Endodermal cell (in vitro differentiated cells): ENCODE measurements around the gene NDUFC2. TPM values are rescaled to one million over a fixed set of nuclear protein-coding genes. Genes with fewer than 3 reads are reported as not detected.
"Not testable (repeated sequence)": the region's sequence is repeated elsewhere in the genome, so short reads cannot be mapped to it uniquely, and the experiment has no call there.

Experiments used
- DNase-seq: peaks from one replicate; pipeline ENCODE4 v3.0.0-alpha.2; 2017
- H3K27ac ChIP-seq: 2 replicates; pipeline ENCODE4 v1.5.1; 2013; ENCODE audit warnings: mild to moderate bottlenecking, low read depth, low read length, moderate library complexity
- H3K27me3 ChIP-seq: 2 replicates; pipeline ENCODE4 v1.6.1; 2013; ENCODE audit warnings: mild to moderate bottlenecking, low read length, moderate library complexity; ENCODE audit not compliant: insufficient read depth, control insufficient read depth, poor library complexity, severe bottlenecking
- H3K36me3 ChIP-seq: 2 replicates; pipeline ENCODE4 v1.7.0; 2013; ENCODE audit warnings: mild to moderate bottlenecking, low read length, moderate library complexity; ENCODE audit not compliant: control insufficient read depth, insufficient read depth
- H3K4me1 ChIP-seq: one replicate; pipeline ENCODE4 v1.7.0; 2013; ENCODE audit warnings: low read length; ENCODE audit not compliant: control insufficient read depth, insufficient read depth
- H3K4me3 ChIP-seq: 2 replicates; pipeline ENCODE4 v1.5.1; 2013; ENCODE audit warnings: mild to moderate bottlenecking, low read length, moderate library complexity
- H3K9ac ChIP-seq: 2 replicates; pipeline ENCODE4 v1.6.1; 2013; ENCODE audit warnings: mild to moderate bottlenecking, low read length, moderate library complexity; ENCODE audit not compliant: poor library complexity, severe bottlenecking; ENCODE audit errors: extremely low read depth
- H3K9me3 ChIP-seq: 2 replicates; pipeline ENCODE4 v1.6.1; 2013; ENCODE audit warnings: mild to moderate bottlenecking, low read length, moderate library complexity; ENCODE audit not compliant: control insufficient read depth
- H3K27ac Mint-ChIP-seq: 2 replicates; pipeline ENCODE4 v1.8.0; 2020; ENCODE audit warnings: mixed read lengths
- H3K27me3 Mint-ChIP-seq: 2 replicates; pipeline ENCODE4 v1.8.0; 2021; ENCODE audit warnings: mild to moderate bottlenecking, mixed read lengths; ENCODE audit not compliant: insufficient read depth
- H3K36me3 Mint-ChIP-seq: 2 replicates; pipeline ENCODE4 v1.8.0; 2020; ENCODE audit warnings: low read depth, mixed read lengths
- H3K4me1 Mint-ChIP-seq: 2 replicates; pipeline ENCODE4 v1.8.0; 2020; ENCODE audit warnings: mixed read lengths
- H3K4me3 Mint-ChIP-seq: 2 replicates; pipeline ENCODE4 v1.8.0; 2020; ENCODE audit warnings: mild to moderate bottlenecking, moderate library complexity, mixed read lengths
- H3K9me3 Mint-ChIP-seq: 2 replicates; pipeline ENCODE4 v1.8.0; 2020; ENCODE audit warnings: mild to moderate bottlenecking, mixed read lengths
- WGBS, 2 experiments: methylation state at CpG; one replicate each; pipeline versions ENCODE4 v1.1.5 to v1.1.7; 2013; ENCODE audit warnings: missing lambda C conversion rate in 2 of 2, mixed read lengths in 1 of 2; ENCODE audit not compliant: insufficient coverage in 1 of 2, insufficient read length in 1 of 2; 5-methylcytosine and 5-hydroxymethylcytosine counted together
- total RNA-seq, 2 donors: library from RNA; stranded (reverse); fragmentation: NEBNext Ultra II Directional in 1 of 2; extraction: Animal tissue kit (Norgen Biotek cat#: 25700) in 1 of 2; gene quantifications; 2 replicates in 1 of 2; 3 replicates in 1 of 2; pipeline ENCODE4 v1.2.1, GENCODE V29; 2021
- TF ChIP-seq, protein P1 (sequence below): fragments of 200-600 bp; sonication (generic); conservative IDR thresholded peaks from 2 replicates; pipeline ENCODE4 v1.5.0; 2021; ENCODE audit warnings: antibody characterized with exemption, mild to moderate bottlenecking

The NDUFC2 gene
- total RNA-seq, 2 donors from 2014 or later: 255 to 275 TPM

GRCh38 chr11:78085972-78086371 lies 6.3 kb upstream of the NDUFC2 start:
- no peak for DNase-seq
- no peak overlapping the region for H3K27ac ChIP-seq
- no peak overlapping the region for H3K4me3 ChIP-seq
- no peaks in the 10 kb centered on the region for H3K36me3 Mint-ChIP-seq
- H3K9me3 ChIP-seq: peaks cover 30% of the 10 kb centered on the region
- H3K9me3 Mint-ChIP-seq: peaks cover 16% of the 10 kb centered on the region
- H3K27me3 ChIP-seq: no peaks in the 10 kb centered on the region
- H3K4me3 Mint-ChIP-seq: no peak overlapping the region
- no peak overlapping the region for H3K27ac Mint-ChIP-seq
- H3K36me3 ChIP-seq: no peaks in the 10 kb centered on the region
- H3K4me1 ChIP-seq: no peaks in the 10 kb centered on the region
- H3K4me1 Mint-ChIP-seq: peaks cover 3% of the 10 kb centered on the region
- H3K27me3 Mint-ChIP-seq: peaks cover 4% of the 10 kb centered on the region
- TF ChIP-seq, protein P1, sequence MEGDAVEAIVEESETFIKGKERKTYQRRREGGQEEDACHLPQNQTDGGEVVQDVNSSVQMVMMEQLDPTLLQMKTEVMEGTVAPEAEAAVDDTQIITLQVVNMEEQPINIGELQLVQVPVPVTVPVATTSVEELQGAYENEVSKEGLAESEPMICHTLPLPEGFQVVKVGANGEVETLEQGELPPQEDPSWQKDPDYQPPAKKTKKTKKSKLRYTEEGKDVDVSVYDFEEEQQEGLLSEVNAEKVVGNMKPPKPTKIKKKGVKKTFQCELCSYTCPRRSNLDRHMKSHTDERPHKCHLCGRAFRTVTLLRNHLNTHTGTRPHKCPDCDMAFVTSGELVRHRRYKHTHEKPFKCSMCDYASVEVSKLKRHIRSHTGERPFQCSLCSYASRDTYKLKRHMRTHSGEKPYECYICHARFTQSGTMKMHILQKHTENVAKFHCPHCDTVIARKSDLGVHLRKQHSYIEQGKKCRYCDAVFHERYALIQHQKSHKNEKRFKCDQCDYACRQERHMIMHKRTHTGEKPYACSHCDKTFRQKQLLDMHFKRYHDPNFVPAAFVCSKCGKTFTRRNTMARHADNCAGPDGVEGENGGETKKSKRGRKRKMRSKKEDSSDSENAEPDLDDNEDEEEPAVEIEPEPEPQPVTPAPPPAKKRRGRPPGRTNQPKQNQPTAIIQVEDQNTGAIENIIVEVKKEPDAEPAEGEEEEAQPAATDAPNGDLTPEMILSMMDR: no peak
- WGBS, 2 experiments: 86 to 100% methylated on average over 1 to 3 of the region's 3 CpGs
- no peak overlapping the region for H3K9ac ChIP-seq

DNA sequence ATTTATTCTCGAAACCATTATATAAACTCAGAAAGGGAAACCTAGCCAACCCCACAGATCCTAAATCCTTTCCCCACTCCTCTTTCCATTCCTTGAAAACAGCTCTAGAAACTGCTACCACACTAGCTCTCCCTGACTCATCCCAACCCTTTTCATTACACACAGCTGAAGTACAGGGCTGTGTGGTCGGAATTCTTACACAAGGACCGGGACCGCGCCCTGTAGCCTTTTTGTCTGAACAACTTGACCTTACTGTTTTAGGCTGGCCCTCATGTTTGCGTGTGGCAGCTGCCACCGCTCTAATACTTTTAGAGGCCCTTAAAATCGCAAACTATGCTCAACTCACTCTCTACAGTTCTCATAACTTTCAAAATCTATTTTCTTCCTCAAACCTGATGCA lies 4.8 kb upstream of the NDUFC2 start:
- H3K36me3 Mint-ChIP-seq, H3K27me3 ChIP-seq, H3K9ac ChIP-seq, H3K4me3 Mint-ChIP-seq, H3K4me3 ChIP-seq, H3K27ac Mint-ChIP-seq, DNase-seq, H3K4me1 ChIP-seq, H3K27me3 Mint-ChIP-seq, H3K9me3 Mint-ChIP-seq, H3K4me1 Mint-ChIP-seq, H3K36me3 ChIP-seq, H3K27ac ChIP-seq: not testable (repeated sequence)
- peaks cover 25% of the 10 kb centered on the region for H3K9me3 ChIP-seq
- WGBS, 2 experiments: 95 to 97% methylated on average over 7 to 8 of the region's 8 CpGs

GRCh38 chr11:78083021-78083420 lies 3.4 kb upstream of the NDUFC2 start:
- no peak for DNase-seq
- no peaks in the 10 kb centered on the region for H3K36me3 ChIP-seq
- Mint-ChIP-seq H3K36me3 (no peaks in the 10 kb centered on the region), H3K4me1 (peaks cover 8% of the 10 kb centered on the region), H3K4me3 (no peak overlapping the region), H3K9me3 (peaks cover 3% of the 10 kb centered on the region), H3K27me3 (peaks cover 6% of the 10 kb centered on the region), H3K27ac (no peak overlapping the region)
- peaks cover 25% of the 10 kb centered on the region for H3K9me3 ChIP-seq
- H3K4me1 ChIP-seq: no peaks in the 10 kb centered on the region
- TF ChIP-seq, protein P1: no peak
- H3K27ac ChIP-seq: no peak overlapping the region
- H3K9ac ChIP-seq: no peak overlapping the region
- WGBS, 2 experiments: 83 to 98% methylated on average over 3 to 4 of the region's 4 CpGs
- H3K27me3 ChIP-seq: no peaks in the 10 kb centered on the region
- H3K4me3 ChIP-seq: no peak overlapping the region

- Histone ChIP-seq H3K9me3 (peaks cover 25% of the 10 kb centered on the region), H3K9ac (no peak overlapping the region), H3K27ac (no peak overlapping the region), H3K36me3 (no peaks in the 10 kb centered on the region), H3K27me3 (no peaks in the 10 kb centered on the region), H3K4me1 (no peaks in the 10 kb centered on the region), H3K4me3 (no peak overlapping the region)
- H3K27me3 Mint-ChIP-seq: peaks cover 6% of the 10 kb centered on the region
- no peak for DNase-seq
- H3K9me3 Mint-ChIP-seq: peaks cover 3% of the 10 kb centered on the region
- TF ChIP-seq, protein P1: no peak
- H3K4me3 Mint-ChIP-seq: no peak overlapping the region
- H3K4me1 Mint-ChIP-seq: peaks cover 9% of the 10 kb centered on the region
- peaks cover 5% of the 10 kb centered on the region for H3K36me3 Mint-ChIP-seq
- H3K27ac Mint-ChIP-seq: no peak overlapping the region
- 87 to 95% methylated on average over 5 to 8 of the region's 8 CpGs for WGBS, 2 experiments
Measured at GRCh38 chr11:78082146-78082545, 2.5 kb upstream of the NDUFC2 start.
